ENCODE measurements around the gene NDUFA8.

NDUFA8 gene

DNA sequence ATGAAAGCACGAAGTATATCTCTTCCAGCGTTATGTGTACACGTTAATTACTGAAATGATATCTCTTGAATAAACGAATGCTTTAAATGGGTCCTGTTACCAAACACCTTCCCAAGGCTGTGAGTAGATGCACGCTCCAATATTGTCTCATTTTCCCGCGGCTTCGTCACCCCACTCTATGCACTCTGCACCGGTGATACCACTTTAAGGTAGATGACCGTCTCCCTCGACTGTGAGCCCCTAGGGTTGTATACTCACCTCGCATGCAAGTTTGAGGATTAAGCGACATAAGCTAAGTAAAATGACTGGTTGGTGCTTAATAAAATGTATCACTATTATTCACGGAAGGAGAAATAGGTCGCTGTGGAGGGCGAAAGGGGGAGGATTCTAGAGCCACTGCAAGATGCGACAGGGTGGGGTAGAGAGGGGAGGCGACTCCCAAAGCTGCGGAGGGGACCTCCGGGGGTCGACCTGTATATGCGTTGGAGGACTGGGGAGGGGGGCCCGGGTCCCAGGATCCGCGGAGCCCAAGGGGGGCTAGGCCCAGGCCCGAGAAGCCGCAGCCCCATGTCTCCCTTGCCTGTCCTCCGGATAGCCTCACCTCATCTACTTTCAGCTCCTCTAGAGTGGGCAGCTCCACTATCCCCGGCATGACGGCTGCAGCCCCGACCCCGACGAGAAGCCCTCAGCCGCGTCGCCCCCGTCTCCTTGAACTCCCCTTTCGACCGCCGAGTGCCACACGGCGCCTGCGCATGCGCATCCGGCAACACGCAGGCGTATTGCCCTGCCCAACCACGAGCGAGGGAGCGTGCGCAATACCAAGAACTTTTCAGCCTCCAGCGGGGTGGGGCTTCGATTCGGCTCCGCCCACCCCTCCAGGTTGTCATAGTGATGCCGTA, at the start of gene NDUFA8, which contains the start of gene MORN5:
Gene NDUFA8, minus strand, starts transcription at position 754 of the 899 bp plus-strand sequence. Its CDS starts 102 bp downstream, at position 652.
Gene MORN5, plus strand, starts transcription at position 883 of the 899 bp plus-strand sequence. CDS start 65 bp downstream, outside the sequence.
- peak; percentile 96 for DNase-seq

DNA sequence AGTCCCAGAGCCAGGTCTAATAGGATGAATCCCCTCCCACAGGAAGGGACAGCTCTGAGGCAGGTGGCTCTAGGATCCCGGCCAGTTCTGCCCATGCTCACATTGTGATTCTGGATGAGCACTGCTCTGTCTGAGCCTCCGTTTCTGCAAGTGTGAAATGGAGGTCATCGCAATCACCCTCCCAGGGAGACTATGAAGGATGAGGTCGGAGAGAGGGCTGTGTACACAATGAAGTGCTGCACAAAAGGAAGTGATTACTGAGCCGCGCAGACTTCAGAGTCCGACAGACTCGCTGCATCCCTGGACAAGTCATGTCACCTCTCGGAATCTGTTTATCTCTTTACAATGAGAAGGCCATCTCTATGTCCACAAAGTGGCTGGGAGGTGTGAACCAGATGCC, 47.5 kb upstream of the NDUFA8 start:
- DNase-seq, result no peak

DNA sequence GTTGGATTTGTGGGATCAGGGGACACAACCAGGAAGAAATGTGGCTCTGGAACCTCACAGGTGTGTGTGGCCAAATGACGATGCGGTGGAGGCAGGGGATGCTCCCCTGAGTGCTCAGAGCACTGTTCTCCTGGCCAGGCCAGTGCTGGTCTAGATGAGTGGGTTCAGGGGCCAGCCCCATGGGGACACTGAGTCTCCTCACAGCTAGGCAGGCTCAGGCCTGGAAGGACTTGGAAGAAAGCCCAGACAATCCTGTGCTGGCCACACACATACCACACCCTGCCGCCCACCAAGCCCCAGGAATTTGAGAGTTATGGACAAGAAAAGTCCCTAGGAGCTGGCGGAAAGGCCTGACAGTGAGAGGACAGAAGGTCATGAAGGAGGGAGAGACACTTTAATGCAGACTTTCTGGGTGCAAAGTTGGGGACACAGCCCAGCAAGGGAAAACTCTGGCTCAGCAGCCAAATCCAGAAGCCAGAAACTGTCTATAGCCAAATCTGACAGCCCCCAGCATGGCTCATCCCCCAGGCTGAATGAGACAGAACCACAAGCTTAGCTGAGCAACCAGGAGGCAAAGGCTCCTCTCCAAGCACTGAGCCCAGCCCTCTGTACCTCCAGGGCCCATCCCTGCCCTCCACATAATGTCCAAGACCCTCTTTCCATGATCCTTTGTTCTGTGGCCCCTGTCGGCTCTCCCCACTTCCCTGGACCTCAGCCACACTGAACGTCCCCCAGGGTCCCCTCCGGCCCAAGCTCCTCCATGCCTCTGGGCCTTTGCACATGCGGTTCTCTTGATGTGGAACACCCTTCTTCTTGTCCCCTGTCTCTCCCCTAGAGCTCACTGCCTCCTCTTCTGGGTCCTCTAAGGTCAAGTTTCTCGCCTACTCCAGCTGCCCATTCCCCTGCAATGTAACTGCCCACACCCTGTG, 46.8 kb upstream of the NDUFA8 start:
- no peak for DNase-seq

DNA sequence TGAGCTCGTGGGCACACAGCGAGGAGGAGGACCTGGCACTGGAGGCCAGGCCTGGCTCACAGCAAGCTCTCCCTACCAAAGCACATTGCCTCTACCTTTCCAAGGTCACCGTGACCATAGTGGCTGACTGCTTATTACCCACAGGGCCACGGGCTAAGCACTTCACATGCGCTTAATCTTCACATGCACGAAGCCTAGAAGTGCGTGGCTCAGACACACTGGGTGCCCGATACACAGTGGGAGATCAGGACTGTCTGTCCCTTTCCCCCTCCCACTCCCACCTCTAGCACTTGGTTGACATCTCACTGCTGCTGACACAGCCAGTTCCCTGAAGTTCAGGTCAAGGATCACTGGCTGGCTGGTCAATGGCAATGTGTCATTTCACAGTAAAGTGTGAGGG, 45.6 kb upstream of the NDUFA8 start:
- DNase-seq, result no peak

DNA sequence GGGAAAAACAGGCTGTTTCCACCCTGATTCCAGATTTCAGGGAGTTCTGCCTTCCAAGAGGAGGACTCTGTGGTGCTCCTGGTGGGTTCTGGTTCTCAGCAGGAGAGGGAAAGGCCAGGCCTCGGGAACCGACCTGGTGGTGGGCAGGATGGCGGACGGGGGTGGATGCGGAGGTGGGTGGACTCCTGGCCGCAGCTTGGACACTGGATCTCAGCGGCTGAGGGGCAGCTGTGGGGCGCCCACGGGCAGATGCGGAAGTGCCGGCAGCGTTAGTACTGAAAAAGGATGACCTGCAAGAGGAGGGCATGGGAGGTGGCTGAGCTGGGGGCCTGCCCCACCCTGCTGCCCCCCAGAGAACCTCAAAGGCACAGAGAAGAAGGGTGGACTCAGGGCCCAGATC, 44.9 kb upstream of the NDUFA8 start:
- no peak for DNase-seq

DNA sequence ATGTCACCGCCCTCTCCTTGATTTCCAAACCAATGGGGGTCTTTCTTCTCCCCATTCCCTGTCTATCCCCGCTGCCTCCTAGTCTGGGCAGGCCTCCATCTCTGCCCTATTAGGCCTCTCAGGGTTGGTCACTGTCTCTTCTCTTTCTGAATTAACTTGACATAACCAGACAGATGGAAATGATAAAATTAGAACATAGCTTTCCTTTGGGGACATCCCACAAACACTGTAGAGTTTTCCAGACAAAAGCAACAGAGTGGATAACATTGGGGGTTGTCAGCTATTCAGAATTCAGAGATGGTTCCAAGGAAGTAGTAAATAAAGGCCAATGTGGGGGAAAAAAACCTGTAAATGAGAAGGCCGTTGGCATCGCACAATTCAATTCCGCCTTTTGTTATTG, 44.5 kb upstream of the NDUFA8 start:
- no peak for DNase-seq

DNA sequence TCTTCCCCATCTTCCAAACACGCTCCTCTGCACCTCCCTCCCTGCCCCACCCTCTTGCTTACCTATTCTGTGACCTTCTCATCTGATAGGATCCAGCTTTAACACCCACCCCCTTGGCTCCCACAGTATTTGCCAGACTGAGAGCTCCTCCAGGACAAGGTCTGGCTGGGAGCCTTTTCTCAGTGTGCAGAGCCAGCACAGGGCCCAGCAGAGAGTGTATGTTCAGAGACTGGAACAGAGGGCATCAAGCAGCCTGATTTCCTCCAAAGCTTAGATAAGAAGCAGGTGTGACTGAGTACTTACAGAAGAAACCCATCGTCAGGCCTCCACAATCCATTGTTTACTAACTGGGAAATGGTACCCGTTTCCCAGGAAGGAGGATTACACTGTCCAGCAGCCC, 42.5 kb upstream of the NDUFA8 start:
- DNase-seq, result no peak

DNA sequence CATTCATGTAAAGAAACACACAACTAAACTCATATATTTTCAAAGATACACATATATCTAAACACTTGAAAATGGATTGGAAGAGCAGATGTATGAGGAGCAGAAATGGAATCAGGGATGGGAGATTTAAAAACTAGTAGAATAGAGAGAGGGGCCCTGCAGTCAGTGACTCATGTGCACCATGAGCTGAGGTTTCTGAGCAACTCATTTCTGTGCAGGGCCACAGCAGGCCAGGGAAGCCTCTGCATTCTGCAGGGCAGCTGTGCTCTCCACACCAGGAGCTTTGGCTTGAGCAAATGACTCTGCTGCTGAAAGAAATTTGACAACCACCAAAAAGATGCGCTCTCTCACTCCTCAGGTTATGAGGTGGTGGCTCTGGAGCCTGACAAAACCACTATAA, 42.1 kb upstream of the NDUFA8 start:
- no peak for DNase-seq

DNA sequence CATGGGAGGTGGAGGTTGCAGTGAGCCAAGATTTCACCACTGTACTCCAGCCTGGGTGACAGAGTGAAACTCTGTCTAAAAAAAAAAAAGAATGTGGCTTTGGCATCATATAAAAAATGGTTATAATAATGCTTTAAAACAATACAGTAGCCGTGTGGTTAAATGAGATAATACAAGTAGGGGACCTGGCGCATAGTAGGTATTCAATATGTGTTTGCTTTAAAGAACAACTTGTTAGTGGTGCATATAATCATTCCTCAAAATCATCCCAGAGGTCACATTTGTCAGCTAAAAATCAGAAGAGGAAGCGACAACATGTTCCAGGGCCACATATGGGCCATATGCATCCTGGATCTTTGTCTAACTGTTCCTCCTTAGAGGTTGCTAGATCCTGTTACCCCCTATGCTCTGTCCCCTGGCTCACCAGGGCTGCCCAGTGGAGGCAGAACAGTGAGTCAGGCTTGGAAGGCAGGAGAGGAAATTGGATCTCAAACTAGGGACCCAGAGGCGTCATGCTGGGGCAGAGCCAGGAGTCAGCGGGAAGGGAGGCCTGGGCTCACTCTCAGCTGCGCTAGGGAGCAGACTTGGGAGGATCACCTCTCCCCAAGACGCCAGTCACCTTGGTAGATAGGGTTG, 41.5 kb upstream of the NDUFA8 start:
- DNase-seq, result no peak

DNA sequence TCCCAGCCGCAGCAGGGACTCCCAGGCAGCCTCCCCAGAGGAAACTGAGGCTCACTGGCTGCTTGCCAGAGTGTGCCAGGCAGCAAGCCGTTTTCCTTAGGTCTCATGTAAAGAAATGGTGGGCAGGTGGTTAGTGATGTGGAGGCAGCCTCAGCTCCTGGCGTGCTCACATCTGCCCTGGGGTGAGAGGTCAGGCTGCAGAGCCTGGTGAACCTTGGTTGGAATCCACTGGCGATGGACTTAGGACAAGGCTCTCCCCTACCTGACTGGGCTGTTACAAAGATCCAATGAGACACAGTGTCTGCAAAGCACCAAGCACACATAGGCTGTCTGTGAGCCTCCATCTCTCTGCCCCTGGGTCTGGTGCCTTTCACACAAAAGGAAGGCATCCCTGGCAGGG, 38.3 kb upstream of the NDUFA8 start:
- no peak for DNase-seq

DNA sequence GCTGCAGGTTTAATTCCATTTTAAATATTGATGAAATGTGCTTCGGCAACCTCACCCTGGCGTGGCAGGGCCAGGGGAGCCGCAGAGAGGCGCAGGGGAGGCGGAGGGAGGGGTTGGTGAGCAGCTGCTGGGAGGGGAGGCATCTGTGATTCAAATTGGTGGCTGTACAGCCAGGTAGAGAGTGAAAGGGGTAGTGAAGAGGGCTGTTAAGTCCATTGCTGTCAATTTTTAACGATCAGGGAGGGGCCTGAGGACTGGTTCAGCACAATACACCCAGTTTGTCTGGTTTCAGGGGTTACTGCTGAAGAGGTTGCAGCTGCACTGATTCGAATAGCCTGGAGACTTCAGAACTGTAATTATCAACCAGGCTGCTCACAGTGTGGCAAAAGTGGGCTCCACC, 37.8 kb upstream of the NDUFA8 start:
- DNase-seq, result no peak

DNA sequence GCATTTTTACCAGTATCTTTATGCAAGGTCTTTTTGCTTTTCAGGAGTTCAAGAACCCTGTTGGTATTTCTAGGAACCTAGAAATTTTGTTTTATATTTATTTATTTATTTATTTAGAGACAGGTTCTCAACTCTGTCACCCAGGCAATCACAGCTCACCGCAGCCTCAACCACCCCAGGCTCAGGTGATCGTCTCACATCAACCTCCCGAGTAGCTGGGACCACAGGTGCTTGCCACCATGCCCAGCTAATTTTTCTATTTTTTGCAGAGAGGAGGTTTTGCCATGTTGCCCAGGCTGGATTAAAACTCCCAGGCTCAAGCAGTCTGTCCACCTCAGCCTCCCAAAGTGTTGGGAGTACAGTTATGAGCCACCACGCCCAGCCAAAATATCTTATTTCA, 36.3 kb upstream of the NDUFA8 start:
- no peak for DNase-seq

DNA sequence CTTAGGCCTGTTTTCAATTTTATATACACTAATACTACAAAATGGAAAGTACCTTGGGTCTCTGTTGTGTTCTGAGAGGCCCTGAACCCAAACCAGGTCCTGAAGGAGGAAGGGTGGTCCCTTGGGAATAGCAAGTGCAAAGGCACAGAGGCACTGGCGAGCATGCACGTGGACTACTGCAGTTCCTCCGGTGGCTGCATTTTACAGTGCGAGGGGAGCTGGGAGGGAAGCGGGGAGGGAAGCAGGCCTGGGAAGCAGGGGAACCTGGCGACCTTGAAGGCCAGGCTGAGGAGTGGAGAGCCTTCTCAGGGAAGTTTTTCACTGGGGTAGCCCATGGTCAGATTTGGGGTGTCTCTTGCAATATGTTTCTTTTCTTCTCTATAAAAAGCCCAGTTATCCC, 34.1 kb upstream of the NDUFA8 start:
- no peak for DNase-seq

DNA sequence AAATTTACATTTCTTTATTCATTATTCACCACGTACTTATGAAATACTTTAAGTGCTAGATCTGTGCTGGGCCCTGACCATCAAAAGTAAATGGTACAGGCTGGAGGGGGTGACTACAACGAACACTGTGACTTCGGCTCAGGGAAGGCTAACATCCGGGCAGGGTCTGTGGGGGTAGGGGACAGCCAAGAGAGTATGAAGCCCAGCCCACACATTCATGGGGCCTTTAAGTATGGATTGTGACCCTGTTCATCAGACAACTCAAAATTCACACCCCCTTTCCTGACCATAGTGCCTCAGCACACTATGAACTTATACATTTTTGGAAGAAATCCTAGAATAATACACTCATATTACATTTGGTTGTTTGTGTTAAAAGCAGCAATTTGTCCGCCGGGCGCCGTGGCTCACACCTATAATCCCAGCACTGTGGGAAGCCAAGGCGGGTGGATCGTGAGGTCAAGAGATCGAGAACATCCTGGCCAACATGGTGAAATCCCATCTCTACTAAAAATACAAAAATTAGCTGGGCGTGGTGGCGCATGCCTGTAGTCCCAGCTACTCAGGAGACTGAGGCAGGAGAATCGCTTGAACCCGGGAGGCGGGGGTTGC, 33.4 kb upstream of the NDUFA8 start:
- no peak for DNase-seq

DNA sequence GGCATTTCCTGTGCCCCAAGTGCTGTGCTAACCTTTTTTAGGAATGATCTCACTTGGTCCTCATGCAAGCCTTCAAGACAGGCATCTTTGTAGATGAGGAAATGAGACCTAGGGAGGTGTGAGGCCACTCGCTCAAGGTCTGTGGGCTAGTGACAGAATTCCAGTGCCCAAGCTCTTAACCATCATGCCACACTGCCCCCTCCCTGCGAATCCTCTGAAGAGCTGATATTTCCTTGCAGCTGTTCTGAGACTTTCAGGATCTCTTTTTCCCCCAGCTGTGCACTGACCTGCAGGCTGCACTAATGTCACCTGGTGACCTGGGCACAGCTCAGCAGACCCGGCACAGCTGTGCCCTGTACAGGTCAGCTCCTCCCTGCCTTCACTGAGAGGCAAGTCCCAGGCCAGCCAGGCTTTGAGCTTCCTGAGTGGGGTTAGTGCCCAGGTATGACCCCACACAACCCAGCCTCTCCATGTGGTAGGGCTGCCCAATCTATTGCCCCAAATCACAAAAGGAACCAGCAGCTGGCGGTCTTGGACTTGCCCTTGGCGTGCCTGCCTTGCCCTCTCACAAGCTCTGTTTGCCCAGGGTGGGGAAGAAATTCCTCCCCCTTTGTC, 32.8 kb upstream of the NDUFA8 start:
- peak; percentile 36 for DNase-seq

DNA sequence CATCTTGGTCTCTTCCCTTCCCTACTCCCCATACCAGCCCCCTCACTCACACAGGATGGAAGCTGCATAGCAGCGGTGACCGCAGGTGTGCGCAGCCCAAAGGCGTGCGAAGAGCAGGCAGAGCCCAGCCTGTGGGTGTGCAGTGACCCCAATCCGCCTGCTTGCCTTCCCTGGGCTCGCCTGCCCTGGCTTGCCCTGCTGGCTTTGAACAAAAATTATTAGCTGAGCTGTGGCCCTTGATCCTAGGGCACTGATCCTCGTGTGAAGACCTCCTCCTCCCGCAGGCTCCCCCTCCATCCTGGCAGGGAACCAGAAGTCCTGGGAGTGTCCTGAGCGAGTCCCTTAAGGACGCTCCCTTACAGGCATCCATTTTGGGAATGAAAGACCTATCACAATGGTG, 32.0 kb upstream of the NDUFA8 start:
- DNase-seq, result no peak

DNA sequence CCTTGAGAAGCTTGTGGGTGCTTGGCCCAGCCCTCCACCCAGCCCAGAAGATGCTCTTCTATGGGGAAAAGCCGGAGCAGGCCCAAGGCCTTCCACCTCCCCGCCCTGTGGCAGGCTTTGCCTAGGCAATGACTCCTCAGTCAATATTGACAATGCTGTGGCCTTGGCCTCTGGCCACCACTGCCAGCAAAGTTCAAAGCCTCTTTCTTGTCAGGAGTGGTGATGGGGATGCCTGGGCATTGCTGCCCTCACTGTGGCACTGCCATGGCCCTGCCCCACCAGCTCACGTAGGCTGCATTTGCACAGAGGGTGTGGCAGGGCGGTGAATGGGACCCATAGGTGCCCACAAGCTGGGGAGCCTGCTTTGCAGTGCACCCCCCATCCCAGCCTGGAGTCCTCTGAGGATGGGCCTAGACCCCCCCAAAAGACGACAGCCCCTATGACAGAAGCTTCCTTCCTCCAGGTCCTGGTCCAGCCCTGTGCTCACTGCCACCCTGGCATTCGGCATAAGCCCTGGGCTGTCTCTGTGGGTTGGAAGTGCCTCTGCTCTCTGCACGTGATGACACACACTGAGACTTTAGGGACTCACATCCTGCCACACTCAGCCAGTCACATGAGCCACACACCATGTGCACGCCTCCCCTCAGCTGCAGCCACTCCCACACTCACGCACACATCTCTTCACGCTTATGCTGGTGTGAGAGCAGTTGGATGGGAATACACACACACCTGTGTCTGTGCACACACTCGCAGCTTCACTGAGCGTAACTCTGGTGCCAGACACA, 31.2 kb upstream of the NDUFA8 start:
- DNase-seq, result no peak

DNA sequence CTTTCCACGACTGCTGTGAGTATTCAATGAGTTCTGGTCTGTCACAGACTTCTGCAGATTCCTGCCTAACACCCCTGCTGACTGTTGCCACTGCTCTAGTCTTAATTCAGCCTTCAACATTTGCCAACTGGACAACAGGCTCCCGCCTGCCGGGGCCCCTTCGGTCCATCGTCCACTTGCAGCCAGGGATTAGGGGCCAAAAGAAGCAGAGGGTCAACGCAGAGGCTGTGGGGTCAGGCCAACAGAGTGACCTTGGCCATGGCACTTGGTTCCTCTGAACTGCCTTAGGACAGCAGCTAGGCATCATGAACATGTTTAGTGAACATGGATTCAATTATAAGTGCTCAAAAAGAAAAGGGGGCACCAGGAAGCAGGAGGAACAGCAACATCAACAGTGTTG, 28.8 kb upstream of the NDUFA8 start:
- DNase-seq, result no peak

DNA sequence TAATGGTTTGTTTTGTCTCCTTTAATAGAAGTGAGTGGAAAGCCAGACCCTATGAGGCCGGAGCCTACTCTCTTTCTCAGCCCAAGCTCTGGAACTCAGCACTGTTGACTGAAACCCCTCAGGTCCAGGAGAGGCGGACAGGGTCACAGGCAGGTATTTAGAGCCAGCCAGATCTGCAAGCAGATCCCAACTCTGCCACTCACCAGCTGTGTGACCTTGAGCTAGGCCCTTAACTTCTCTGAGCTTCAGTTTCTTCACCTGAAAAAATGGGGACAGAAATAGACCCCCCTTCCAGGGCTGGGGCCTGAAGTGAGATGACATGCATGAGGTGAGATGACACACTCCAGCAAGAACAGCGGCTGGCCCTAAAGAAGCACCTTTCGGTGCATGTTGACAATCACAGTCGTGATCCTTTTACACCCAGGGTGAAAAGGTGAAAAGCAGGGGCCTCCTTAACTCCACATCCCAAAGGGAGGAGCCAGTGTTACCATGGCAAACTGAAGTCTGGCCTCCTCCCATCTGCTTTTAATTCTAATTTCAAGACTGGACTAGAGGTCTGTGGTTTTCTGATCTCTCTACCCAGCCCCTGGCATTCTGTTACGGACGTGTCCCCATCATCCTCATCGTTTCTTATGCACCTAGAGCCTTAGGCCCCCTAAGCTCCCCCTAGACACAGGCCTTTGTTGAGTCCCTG, 27.3 kb upstream of the NDUFA8 start:
- DNase-seq, result no peak

DNA sequence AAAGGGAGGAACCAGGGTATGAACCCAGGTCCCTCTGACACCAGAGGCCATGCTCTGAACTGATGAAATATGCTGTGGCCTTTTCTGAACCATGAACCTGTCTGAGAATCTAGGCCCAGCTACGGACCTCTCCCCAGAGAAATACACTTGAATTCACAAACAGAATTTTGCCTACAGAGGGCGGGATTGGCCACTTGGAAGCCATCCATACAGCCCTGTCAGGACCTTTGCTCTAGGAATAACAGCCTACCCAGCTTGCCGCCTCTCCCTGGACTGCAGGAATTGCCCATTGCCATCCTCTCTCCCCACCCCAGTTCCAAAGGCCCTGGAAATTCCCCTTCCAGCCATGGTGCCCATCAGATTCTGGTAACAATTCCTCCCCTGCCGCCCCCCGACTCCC, 26.7 kb upstream of the NDUFA8 start:
- DNase-seq, result no peak

DNA sequence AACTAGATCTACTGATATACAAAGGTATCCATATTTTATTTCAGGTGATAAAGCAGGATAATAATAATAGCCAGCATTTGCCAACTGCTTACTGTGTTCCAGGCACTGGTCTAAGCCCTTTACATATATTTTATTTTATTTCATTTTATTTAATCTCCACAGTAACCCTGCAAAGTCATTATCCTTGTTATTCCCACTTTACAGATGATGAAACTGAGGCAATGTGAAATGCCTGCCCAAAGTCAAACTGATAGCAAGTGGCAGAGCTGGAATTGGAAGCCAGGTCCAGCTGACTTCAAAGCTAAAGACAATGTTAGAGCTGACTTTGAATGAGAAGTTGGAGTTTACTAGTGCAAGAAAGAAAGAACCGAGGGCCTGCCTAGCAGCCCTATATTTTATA, 25.0 kb upstream of the NDUFA8 start:
- DNase-seq, result no peak

Measured in hematopoietic multipotent progenitor cell treated with erythropoietin and hydrocortisone succinate and interleukin-3 and kit ligand, for 8 days (in vitro differentiated cells).